ENCODE data around the gene ADCY2.

DNA sequence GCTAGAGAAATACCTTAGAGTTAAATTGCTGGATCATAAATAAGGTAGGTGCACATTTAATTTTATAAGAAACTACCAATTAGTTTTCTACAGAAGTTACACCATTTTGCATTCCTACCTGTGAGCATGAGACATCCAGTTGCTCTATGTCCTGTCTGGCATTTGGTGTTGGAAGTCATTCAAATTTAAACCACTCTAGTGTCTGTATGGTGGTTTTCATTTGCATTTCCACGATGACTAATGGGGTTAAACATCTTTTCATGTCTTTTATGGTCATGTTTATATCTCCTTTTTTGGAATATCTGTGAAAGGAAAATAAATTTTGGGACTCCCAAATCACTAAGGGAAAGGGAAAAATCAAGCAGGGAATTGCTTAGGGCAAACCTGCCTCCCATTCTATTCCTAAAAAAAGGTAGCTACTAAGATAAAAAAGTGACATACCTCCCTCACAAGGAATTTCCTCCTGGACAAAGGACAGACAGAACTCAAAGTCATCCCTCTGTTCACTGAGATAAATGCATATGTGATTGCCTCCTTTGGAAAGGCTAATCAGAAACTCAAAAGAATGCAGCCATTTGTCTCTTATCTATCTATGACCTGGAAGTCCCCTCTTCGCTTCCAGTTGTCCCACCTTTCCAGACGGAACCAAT is 31.6 kb upstream of the ADCY2 start:
- TF ChIP-seq, protein P1, sequence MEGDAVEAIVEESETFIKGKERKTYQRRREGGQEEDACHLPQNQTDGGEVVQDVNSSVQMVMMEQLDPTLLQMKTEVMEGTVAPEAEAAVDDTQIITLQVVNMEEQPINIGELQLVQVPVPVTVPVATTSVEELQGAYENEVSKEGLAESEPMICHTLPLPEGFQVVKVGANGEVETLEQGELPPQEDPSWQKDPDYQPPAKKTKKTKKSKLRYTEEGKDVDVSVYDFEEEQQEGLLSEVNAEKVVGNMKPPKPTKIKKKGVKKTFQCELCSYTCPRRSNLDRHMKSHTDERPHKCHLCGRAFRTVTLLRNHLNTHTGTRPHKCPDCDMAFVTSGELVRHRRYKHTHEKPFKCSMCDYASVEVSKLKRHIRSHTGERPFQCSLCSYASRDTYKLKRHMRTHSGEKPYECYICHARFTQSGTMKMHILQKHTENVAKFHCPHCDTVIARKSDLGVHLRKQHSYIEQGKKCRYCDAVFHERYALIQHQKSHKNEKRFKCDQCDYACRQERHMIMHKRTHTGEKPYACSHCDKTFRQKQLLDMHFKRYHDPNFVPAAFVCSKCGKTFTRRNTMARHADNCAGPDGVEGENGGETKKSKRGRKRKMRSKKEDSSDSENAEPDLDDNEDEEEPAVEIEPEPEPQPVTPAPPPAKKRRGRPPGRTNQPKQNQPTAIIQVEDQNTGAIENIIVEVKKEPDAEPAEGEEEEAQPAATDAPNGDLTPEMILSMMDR (conservative IDR thresholded peaks at IDR 0.05; ENCODE audit: low read depth, low read length), result no peak
- no peak for TF ChIP-seq EZH2 (IDR thresholded peaks at IDR 0.05; ENCODE audit: borderline replicate concordance, low read depth, low read length, poor library complexity, severe bottlenecking)
